Activated CD4-positive, alpha-beta T cell treated with anti-CD3 and anti-CD28 coated beads, Interleukin-2, amount 50 U/mL, for 16 hours (primary cell): Measurements from ENCODE around the gene KHSRP.
A peak's percentile ranks its signal among the peaks of the same experiment; 100 is the strongest.
"Not testable (repeated sequence)": the region's sequence is repeated elsewhere in the genome, so short reads cannot be mapped to it uniquely, and the experiment has no call there.

Experiments
- DNase-seq: peaks from one replicate; pipeline ENCODE4 v3.0.0-alpha.2; 2020

KHSRP gene

GRCh38 chr19:6416658-6417405 is 7.8 kb downstream of the KHSRP start:
- no peak for DNase-seq

DNA sequence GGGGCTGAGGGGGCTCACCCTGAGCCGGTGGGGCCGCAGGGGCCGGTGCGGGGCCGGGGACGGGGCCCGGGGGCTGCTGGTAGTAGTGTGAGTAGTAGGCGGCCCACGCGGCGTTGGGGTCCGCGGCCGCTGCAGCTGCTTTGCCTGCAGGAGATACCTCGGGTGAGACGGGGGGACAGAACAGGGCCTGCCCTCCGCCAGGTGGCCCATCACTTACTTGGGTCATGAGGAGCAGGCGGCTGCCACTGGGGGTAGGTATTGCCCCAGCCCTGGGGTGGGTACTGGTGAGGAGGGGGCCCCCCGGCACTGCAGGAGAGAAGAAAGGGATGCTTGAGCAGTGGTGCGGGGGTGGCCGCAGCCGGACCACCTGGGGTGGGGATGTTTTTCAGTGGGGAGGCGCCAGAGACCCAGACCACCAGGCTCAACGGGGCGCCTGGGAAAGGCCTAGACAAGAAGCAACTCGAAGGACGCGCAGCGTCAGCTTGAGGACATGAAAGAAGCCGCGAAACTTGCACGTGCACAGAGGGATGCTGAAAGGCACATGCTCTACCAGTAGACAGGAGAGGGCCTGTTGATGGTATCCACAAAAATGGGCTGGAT is 8.9 kb downstream of the KHSRP start:
- DNase-seq = no peak

GRCh38 chr19:6414793-6415590 is 9.6 kb downstream of the KHSRP start:
- DNase-seq = no peak

- no peak for DNase-seq
Observed at GRCh38 chr19:6413721-6414643, 10.6 kb downstream of the KHSRP start.

- no peak for DNase-seq
Observed at GRCh38 chr19:6413291-6413690, 11.3 kb downstream of the KHSRP start.

DNA sequence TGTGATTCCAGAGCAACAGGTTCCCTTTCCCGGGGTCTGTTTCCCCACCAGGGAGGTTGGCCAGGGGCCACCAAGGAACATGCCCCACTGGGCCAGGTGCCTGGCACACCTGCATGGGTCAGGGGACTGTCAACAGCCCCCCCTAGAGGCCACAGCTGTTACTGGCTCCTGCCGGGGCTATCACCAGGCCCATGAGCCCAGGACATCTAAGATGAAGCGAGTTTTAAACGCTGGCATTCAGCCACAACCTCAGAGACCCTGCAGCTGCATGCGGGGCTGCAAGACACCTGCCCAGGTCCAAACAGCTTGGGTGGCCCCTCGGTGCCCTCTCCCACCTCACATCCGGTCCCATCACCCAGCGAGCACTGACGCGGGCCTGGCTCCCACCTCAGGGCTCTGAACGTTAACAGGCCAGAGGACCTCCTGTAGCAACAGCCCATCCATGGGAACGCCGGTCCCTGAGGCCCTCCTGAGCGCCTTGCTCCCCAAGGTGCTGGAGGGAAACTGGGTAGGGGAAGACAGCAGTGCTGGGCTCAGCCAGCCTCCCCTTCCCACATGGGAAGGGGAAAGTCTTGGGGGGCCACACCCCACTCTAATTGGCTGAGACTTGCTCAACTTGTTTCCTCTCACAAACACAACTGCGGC is 12.0 kb downstream of the KHSRP start:
- DNase-seq = peak; percentile 38

- no peak for DNase-seq
Observed at GRCh38 chr19:6412061-6412446, 12.6 kb downstream of the KHSRP start.

- no peak for DNase-seq
Observed at GRCh38 chr19:6409346-6409745, 15.3 kb downstream of the KHSRP start.

DNA sequence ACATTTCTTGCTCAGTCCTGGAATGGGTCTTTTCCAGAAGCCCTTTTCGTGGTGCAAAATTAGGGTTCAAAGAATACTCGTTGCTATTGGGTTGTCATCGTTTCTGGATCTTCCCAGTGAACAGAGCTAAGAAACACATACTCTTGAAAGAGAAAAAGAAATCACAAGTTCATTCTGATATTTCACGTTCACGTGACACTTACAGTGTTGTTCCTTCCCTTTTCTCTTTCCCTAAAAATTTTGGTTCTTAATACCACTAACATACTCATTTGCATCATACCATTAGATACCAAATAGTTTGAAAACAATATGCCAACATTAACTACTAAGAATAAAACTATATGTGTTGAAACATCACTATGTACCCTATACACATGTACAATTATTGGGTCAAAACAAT is 18.2 kb downstream of the KHSRP start:
- DNase-seq = no peak

DNA sequence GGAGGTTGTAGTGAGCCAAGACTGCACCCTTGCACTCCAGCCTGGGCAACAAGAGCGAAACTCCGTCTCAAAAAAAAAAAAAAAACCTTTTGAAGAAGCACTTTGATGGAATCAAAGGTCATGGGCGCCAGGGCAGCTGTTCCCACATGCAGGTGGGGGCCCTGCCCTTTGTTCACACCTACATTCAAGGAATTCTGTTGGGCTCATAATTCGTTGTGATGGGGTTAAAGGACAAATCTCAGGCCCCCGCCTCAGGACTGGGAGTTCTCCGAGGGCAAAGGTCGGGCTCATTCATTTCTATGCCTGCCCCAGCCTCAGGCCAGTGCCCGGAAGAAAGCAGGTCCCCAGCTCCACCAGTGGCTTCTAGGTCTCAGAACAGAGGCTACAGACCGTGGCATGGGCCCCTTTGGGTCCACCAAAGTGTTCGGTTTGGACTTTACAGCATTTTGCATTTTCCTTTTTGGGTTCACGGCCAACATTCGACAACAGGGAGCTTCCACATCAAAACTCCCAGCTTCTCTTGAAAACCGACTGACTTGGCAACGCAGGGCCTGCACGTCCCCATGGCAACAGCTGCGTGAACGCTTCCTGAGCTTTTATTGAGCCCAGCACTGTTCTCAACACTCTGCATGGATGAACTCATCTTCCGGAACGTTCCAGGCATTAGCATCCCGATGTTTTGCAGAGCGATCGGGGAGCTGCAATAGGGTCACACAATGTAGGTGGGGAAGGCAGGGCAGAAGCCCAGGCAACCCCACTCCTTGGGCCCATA is 21.6 kb downstream of the KHSRP start:
- DNase-seq = no peak

- no peak for DNase-seq
Observed at GRCh38 chr19:6402058-6402457, 22.6 kb downstream of the KHSRP start.

DNA sequence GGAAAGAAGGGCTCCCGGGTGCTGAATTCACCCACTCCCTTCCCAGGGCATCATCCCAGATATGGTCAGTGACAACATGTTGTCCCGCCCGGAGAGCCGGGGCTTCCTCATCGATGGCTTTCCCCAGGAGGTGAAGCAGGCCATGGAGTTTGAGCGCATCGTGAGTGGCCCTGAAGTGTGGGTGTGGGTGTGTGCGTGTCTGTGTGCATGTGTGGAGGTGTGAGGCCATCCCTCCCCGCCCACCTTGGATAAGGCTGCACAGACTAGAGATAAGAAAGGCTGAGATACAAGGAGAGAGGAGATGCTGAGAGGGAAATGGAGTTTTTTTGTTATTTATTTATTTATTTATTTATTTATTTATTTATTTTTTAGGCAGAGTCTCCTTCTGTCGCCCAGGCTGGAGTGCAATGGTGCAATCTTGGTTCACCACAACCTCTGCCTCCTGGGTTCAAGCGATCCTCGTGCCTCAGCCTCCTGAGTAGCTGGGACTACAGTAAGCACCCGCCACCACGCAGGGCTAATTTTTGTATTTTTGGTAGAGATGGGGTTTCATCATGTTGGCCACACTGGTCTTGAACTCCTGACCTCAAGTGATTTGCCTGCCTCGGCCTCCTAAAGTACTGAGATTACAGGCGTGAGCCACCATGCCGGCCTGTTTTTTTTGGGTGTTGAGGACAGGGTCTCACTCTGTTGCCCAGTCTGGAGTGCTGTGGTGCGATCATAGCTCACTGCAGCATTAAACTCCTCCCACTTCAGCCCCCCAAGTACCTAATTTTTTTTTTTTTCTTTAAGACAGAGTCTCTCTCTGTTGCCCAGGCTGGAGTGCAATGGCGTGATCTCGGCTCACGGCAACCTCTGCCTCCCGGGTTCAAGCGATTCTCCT is 24.3 kb downstream of the KHSRP start:
- not testable (repeated sequence) for DNase-seq

GRCh38 chr19:6396305-6396704 is 28.3 kb downstream of the KHSRP start:
- DNase-seq = no peak

DNA sequence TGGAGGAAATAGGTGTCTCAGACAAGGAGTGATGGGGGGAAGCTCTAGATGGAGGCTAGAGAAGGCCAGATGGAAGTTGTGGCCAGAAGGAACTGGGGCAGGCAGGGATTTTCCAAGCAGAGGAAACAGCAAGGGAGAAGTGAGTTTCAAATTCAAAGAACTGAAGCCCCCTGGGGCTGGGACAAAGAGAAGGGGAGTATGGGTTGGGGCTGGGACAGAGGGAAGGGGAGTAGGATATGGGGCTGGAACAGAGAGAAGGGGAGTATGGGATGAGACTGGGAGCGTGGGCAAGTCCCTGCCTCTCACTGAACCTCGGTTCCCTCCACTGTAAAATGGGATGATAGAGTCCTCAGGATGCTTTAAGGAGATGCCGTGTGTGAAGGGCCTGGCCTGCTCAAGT is 29.8 kb downstream of the KHSRP start:
- DNase-seq = no peak

- no peak for DNase-seq
Observed at GRCh38 chr19:6393983-6394412, 30.6 kb downstream of the KHSRP start.

DNA sequence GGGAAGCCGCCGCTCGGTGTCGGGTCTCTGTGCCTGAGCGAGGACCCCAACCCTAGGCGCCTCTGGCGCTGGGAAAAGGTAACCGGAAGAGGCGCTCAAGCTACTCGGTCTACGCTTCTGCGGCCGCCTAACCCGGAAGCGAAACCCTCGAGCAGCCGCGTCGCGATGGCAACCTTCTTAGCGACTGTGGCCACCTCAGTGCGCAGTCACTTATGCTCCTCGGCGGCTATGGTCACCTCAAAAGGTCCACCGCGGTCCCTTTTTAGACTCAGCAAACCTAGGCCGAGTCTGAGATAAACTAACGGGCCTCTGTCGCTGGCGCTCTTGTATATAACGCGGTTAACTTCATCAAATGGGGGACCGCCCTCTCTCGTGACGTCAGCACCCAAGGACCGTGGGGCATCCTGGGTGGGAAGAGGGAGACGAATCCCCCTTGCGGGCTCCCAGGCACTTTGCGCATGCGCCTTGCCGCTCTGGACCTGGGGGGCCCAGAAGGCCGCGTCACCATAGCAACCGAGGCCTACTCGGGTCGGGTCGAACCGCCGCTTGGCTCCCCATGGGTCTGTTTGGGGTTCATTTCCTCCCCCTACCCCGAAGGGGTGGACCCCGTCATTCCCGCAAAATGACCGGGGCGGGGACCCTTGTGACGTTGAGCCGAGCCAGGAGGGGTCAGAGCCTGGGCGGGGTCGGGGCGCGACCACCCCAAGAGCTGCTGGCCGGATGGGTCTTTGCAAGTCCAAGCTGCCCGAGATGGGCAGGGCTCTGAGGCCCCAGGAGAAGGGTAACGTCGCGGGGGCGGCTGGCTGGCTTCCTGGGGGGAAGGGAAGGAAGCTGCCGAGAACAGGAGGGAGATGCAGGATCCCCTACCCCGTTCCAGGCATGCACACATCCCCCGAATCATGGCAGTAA is 31.3 kb downstream of the KHSRP start, which contains the start of gene GTF2F1:
TSS of gene GTF2F1 (minus strand) at position 91 of the 909 bp plus-strand sequence. CDS start 169 bp downstream, outside the sequence.
- DNase-seq = peak; percentile 95

- DNase-seq = no peak
Observed at GRCh38 chr19:6392221-6393073, 32.2 kb downstream of the KHSRP start.

DNA sequence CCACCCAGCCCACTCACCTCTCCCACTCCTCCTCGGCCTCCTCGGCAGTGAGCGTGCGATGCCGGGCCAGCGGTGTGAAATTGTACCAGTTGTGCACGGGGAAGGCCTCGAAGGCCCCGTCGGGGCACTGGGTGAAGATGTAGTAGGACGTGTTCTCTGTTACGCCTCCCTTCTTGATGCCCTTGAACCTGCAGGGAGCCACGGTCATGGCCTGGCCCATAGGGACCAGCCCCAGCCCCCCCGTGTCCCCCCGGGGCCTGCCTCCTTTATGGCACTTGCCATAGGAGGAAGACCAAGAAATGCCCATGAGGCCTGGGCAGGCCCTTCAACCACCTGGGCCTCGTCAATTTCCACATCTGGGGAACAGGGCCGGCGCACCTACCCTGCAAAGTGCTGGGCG is 37.2 kb downstream of the KHSRP start:
- DNase-seq = no peak
